Heart right ventricle (tissue), 16 donors: ENCODE data around the gene NDUFA6. TPM values are rescaled to one million over a fixed set of nuclear protein-coding genes. Genes with fewer than 3 reads are reported as not detected.

ENCODE experiments used
- ATAC-seq, 8 donors: fragments of 200-7000 bp; cut with Tn5 transposase; one replicate each; pipeline ENCODE4 v1.9.1; 2020; ENCODE audit warnings: mild to moderate bottlenecking in 8 of 8, moderate library complexity in 8 of 8, moderate number of reproducible peaks in 1 of 8
- DNase-seq, 2 donors: peaks; one replicate each; pipeline ENCODE4 v3.0.0-alpha.2; 2020
- H3K27ac ChIP-seq, 10 donors: fragments of 200-600 bp; sonication (generic) in 2 of 10; one replicate each; pipeline versions ENCODE4 v1.5.0 to v1.8.0; 2020 to 2022; ENCODE audit warnings: mild to moderate bottlenecking in 3 of 10
- H3K27me3 ChIP-seq, 7 donors: fragments of 200-600 bp; one replicate each; pipeline ENCODE4 v1.8.0; 2021 to 2022; ENCODE audit warnings: mild to moderate bottlenecking in 2 of 7
- H3K36me3 ChIP-seq, 9 donors: fragments of 200-600 bp; sonication (generic) in 1 of 9; one replicate each; pipeline versions ENCODE4 v1.5.0 to v1.8.0; 2020 to 2022; ENCODE audit warnings: mild to moderate bottlenecking in 2 of 9
- H3K4me1 ChIP-seq, 9 donors: fragments of 200-600 bp; sonication (generic) in 1 of 9; one replicate each; pipeline versions ENCODE4 v1.5.0 to v1.8.0; 2020 to 2022; ENCODE audit warnings: mild to moderate bottlenecking in 4 of 9
- H3K4me3 ChIP-seq, 10 donors: fragments of 200-600 bp; sonication (generic) in 2 of 10; one replicate each; pipeline versions ENCODE4 v1.5.0 to v1.8.0; 2020 to 2022; ENCODE audit warnings: mild to moderate bottlenecking in 7 of 10, moderate library complexity in 2 of 10
- H3K9me3 ChIP-seq, 11 donors: fragments of 200-600 bp in 10 of 11; sonication (generic) in 2 of 11; one replicate each; pipeline versions ENCODE4 v1.5.0 to v1.8.0; 2013 to 2022; ENCODE audit warnings: mild to moderate bottlenecking in 2 of 11, control low read depth in 1 of 11, moderate library complexity in 1 of 11
- CTCF ChIP-seq, 9 donors: fragments of 200-600 bp; sonication (generic) in 2 of 9; IDR thresholded peaks; one replicate each; pipeline versions ENCODE4 v1.5.0 to v1.8.0; 2021 to 2022; ENCODE audit warnings: antibody characterized with exemption in 9 of 9, mild to moderate bottlenecking in 5 of 9, moderate library complexity in 1 of 9
- WGBS, 2 donors: extraction: QIAGEN DNeasy Blood & Tissue Kit; methylation state at CpG; one replicate each; pipeline ENCODE4 v1.1.7; 2013; ENCODE audit warnings: inconsistent platforms in 1 of 2; 5-methylcytosine and 5-hydroxymethylcytosine counted together
- intact Hi-C, 10 donors: fragments of 100-400 bp; cut with DNase I; formaldehyde crosslinking; loops; one replicate each; pipeline versions ENCODE4 v1.11.1 to v1.14.2; 2022
- polyA plus RNA-seq, 2 donors: library from polyadenylated mRNA; stranded (reverse); fragments of 200-250 nt; gene quantifications; one replicate each; pipeline ENCODE4 v1.2.3, GENCODE V29; 2013
- total RNA-seq, 10 donors: library from RNA; stranded (reverse); fragmentation: NEBNext Ultra II Directional in 3 of 10; extraction: Animal tissue kit (Norgen Biotek cat#: 25700) in 3 of 10; gene quantifications; one replicate each; pipeline versions ENCODE4 v1.2.1 to v1.2.4, GENCODE V29; 2021 to 2023
- donor health status: Arrhythmogenic right ventricular cardiomyopathy.
- donor health status: ischemic (EF 13 %, LVEDD 7.1; RV severe dilation, severe dysfunction).
- donor health status: healthy with polysubstance abuse.
- donor health status: DM: no; HTN: yes; CAD: no.
- donor health status: DM: no; HTN: no; CAD: no.
- donor health status: ischemic (EF 25% LVEDD 6.9; RV normal size, moderate dysfunction).
- donor health status: ischemic (EF 25% LVEDD 5.7; RV mildly dilated, moderate dysfunction).
- donor health status: healthy.
- donor health status: DM: yes; HTN: yes; CAD: no.
- donor health status: Ischemic cardiomyopathy.
- donor health status: ischemic (EF 35%, LVEDD 5.7; RV mildly dilated, moderate dysfunction).
- donor health status: nonischemic (EF 11% LVEDD 7.7; RV severe dilation, severe dysfunction).
- donor health status: DM: yes; HTN: yes; CAD: no.
- donor health status: PGD.
- donor health status: ischemic (EF 29% LVEDD 5.4; RV normal size, mild dysfunction).
- donor health status: nonischemic (EF 23%, LVEDD 6.1; RV moderate dilation, normal function).

The NDUFA6 gene
- total and polyA plus RNA-seq, 12 donors: 179 to 479 (median 271) TPM

- no peak for TF ChIP-seq CTCF (IDR thresholded peaks at IDR 0.05)
- Histone ChIP-seq H3K9me3 (no peaks in the 10 kb centered on the region), H3K27ac (peak overlapping the region in 2 of 10 donors; percentile 98 to 99), H3K36me3 (peaks cover 0 to 30% (median 0%) of the 10 kb centered on the region in 9 donors), H3K27me3 (no peaks in the 10 kb centered on the region), H3K4me1 (peaks cover 9 to 70% (median 45%) of the 10 kb centered on the region in 9 donors), H3K4me3 (no peak overlapping the region)
- 90 to 92% methylated on average over 20 of the region's 20 CpGs for WGBS, 2 donors
- intact Hi-C loops: loop anchor here in 3 of 10 donors (10.0 kb wide), 2 partner anchors 242 to 382 kb away; partner anchors contain the start of genes SREBF2 (in 2 of the 3) and MEI1 (in 1 of the 3)
- DNase-seq: no peak
- ATAC-seq: no peak
Measured at GRCh38 chr22:42076764-42077485, 13.6 kb downstream of the NDUFA6 start.

GRCh38 chr22:42074846-42075676 lies 15.5 kb downstream of the NDUFA6 start:
- Histone ChIP-seq H3K36me3 (peaks cover 0 to 25% (median 0%) of the 10 kb centered on the region in 9 donors), H3K9me3 (no peaks in the 10 kb centered on the region), H3K4me3 (peak overlapping the region; percentile 59 to 77 (median 72)), H3K27me3 (no peaks in the 10 kb centered on the region), H3K27ac (peak overlapping the region; percentile 72 to 96 (median 92)), H3K4me1 (peaks cover 14 to 69% (median 43%) of the 10 kb centered on the region in 9 donors)
- ATAC-seq (no peak), DNase-seq (no peak)
- no peak for TF ChIP-seq CTCF (IDR thresholded peaks at IDR 0.05)
- intact Hi-C loops: loop anchor here in 4 of 10 donors (5.0 to 10.0 kb wide), 3 partner anchors 240 to 477 kb away; partner anchors contain the start of genes SREBF2 (in 2 of the 4), MEI1 (in 1 of the 4) and SERHL2 (in 1 of the 4)
- 66 to 69% methylated on average over 9 of the region's 9 CpGs for WGBS, 2 donors

- Histone ChIP-seq H3K4me3 (peak within 1 kb of the TSS; percentile 59 to 77 (median 72)), H3K4me1 (peaks cover 14 to 77% (median 49%) of the 10 kb centered on the region in 9 donors), H3K27me3 (no peaks in the 10 kb centered on the region), H3K36me3 (peaks cover 0 to 25% (median 0%) of the 10 kb centered on the region in 9 donors), H3K9me3 (no peaks in the 10 kb centered on the region), H3K27ac (peak within 1 kb of the TSS; percentile 72 to 96 (median 92))
- intact Hi-C loops: loop anchor here in 4 of 10 donors (5.0 to 10.0 kb wide), 3 partner anchors 239 to 478 kb away; partner anchors contain the start of genes SREBF2 (in 2 of the 4), MEI1 (in 1 of the 4) and SERHL2 (in 1 of the 4)
- ATAC-seq (peak in 2 of 8 donors; percentile 1 to 12), DNase-seq (peak in 1 of 2 donors; percentile 68)
- TF ChIP-seq CTCF (IDR thresholded peaks at IDR 0.05): peak in 8 of 9 donors; percentile 11 to 51 (median 45)
- 3% methylated on average over 50 to 55 of the region's 55 CpGs for WGBS, 2 donors
Measured at GRCh38 chr22:42074132-42074811, 16.3 kb downstream of the NDUFA6 start, which contains the start of gene PHETA2. Gene PHETA2 (plus strand): TSS chr22:42074248. CDS start chr22:42077294, 3,046 bp downstream.
